Thoracic aorta (tissue), 2 donors: Measurements from ENCODE around the gene ZNF92. TPM values are rescaled to one million over a fixed set of nuclear protein-coding genes. Genes with fewer than 3 reads are reported as not detected.
"Not testable (repeated sequence)": the region's sequence is repeated elsewhere in the genome, so short reads cannot be mapped to it uniquely, and the experiment has no call there.

Experiments used
- ATAC-seq: fragments of 150-250 bp; one replicate; pipeline ENCODE4 v1.8.0; 2017; ENCODE audit warnings: low read depth; ENCODE audit not compliant: insufficient number of reproducible peaks, low FRiP score
- DNase-seq: peaks from one replicate; pipeline ENCODE4 v3.0.0-alpha.2; 2020; ENCODE audit warnings: low spot score
- H3K27ac ChIP-seq, 2 donors: fragments of 200-600 bp; sonication (generic); 1 replicate in 1 of 2; 2 replicates in 1 of 2; pipeline ENCODE4 v1.5.1; 2016; ENCODE audit warnings: mild to moderate bottlenecking in 2 of 2, moderate library complexity in 2 of 2
- H3K27me3 ChIP-seq: fragments of 200-600 bp; sonication (generic); replicated peaks from 2 replicates; pipeline ENCODE4 v1.6.0; 2016; ENCODE audit warnings: mild to moderate bottlenecking; ENCODE audit not compliant: insufficient read depth
- H3K36me3 ChIP-seq: fragments of 200-600 bp; sonication (generic); one replicate; pipeline ENCODE4 v1.5.1; 2016
- H3K4me1 ChIP-seq, 2 donors: fragments of 200-600 bp; sonication (generic); 1 replicate in 1 of 2; 2 replicates in 1 of 2; pipeline versions ENCODE4 v1.5.1 to v1.6.0; 2016; ENCODE audit warnings: low read depth in 2 of 2, mild to moderate bottlenecking in 1 of 2; ENCODE audit not compliant: control insufficient read depth in 1 of 2
- H3K4me3 ChIP-seq: fragments of 200-600 bp; sonication (generic); 2 replicates; pipeline ENCODE4 v1.5.1; 2016; ENCODE audit warnings: mild to moderate bottlenecking
- H3K9me3 ChIP-seq: fragments of 200-600 bp; sonication (generic); 2 replicates; pipeline ENCODE4 v1.5.1; 2016
- total RNA-seq, 2 donors: library from RNA; depleted of rRNA; stranded (reverse); fragments of >200 nt; gene quantifications; one replicate each; pipeline versions ENCODE4 v1.1.0 to v1.2.3, GENCODE V29; 2016
- TF ChIP-seq, protein P1 (sequence below): fragments of 200-600 bp; sonication (generic); IDR thresholded peaks from one replicate; pipeline ENCODE4 v1.5.1; 2019; ENCODE audit warnings: antibody characterized with exemption

Gene ZNF92
- total RNA-seq, 2 donors from 2014 or later, result 3.1 to 4.1 TPM

DNA sequence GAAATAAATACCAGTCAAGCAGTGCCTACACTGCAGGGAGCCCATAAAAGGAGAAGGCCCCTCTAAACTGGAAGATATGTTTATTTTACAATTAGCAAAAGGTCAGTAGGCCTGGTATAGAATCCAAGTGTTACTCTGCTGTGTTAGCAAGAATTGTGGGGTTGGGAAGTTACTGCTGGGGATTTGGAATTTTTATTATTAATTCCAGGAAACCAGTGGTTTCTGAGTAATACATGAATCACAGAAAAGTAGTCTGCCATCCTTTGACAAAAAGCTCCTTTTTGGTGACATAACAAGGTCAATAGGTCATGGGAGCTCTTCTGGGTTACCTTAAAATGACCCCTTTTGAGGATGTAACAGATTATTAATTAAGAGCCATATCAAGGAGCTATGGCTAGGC is 67.4 kb downstream of the ZNF92 start:
- ATAC-seq (no peak), DNase-seq (no peak)
- TF ChIP-seq, protein P1, sequence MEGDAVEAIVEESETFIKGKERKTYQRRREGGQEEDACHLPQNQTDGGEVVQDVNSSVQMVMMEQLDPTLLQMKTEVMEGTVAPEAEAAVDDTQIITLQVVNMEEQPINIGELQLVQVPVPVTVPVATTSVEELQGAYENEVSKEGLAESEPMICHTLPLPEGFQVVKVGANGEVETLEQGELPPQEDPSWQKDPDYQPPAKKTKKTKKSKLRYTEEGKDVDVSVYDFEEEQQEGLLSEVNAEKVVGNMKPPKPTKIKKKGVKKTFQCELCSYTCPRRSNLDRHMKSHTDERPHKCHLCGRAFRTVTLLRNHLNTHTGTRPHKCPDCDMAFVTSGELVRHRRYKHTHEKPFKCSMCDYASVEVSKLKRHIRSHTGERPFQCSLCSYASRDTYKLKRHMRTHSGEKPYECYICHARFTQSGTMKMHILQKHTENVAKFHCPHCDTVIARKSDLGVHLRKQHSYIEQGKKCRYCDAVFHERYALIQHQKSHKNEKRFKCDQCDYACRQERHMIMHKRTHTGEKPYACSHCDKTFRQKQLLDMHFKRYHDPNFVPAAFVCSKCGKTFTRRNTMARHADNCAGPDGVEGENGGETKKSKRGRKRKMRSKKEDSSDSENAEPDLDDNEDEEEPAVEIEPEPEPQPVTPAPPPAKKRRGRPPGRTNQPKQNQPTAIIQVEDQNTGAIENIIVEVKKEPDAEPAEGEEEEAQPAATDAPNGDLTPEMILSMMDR, result no peak
- Histone ChIP-seq H3K27ac (no peak overlapping the region), H3K27me3 (no peaks in the 10 kb centered on the region), H3K36me3 (no peaks in the 10 kb centered on the region), H3K4me3 (no peak overlapping the region), H3K4me1 (no peaks in the 10 kb centered on the region), H3K9me3 (no peaks in the 10 kb centered on the region)

DNA sequence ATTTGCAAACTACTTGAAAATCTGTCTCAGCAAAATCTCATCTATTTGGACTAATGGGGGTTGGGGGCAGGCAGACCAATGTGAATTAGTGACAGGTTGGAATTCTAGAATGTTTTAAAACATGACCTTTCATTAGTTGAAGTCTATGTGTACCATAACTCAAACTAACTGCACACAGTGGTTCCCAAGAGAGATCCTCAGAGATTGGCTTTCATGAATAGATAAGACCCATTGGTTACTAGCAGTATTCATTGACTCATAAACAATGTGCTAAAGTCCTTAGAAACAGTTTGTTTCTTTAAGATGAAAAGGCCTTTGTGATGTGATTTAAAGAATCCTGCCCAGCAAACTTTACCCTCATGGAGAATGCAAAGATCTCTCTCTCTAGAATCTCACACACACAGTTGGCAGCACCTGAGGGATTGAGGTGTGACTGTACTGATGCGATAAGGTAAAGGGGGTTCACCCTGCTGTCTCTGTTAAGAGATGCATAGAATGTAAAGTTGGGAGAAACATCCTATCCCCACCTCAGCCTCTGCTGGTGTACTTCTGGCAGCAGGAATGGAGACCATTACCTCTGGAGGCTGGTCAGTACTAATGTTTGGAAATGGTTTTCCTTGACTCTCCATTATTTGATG is 70.7 kb downstream of the ZNF92 start:
- no peak for DNase-seq

DNA sequence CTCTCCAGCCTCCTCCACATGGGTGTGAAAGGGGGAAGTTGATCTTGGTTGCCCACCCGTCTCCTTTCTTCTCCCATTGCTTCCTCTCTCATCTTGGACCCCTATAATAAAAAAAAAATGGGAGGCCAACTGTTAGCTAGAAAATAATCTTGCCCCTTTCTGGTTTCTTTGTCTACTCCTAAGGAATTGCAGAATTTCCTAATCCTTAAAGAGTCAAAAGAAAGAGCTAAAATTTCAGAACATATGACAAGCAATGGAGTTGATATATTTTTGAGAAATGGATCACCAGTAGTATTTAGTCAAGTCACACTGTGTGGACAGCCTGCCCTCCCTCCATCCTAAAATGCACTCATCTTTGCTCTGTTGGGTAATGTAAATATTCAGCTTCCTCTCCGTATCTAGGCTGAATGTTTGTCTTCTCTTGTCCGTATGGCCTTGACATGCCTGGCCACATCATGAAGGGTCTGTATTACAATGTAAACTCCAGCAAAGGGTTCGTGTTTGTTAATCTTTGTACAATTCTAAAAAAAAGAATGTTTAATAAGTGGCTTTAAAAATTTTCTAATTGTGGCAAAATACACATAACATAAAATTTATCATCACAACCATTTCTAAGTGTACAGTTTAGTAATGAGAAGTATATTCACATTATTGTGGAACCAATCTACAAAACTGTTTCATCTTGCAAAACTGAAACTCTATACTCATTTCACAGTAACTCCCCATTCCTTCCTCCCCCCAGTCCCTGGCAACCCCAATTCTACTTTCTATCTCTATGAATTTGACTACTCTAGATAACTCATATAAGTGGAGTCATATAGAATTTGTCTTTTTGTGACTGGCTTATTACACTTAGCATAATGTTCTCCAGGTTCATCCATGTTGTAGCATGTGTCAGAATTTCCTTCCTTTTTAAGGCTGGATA is 71.5 kb downstream of the ZNF92 start:
- Histone ChIP-seq H3K36me3 (no peaks in the 10 kb centered on the region), H3K4me1 (no peaks in the 10 kb centered on the region), H3K27ac (no peak overlapping the region), H3K9me3 (no peaks in the 10 kb centered on the region), H3K27me3 (no peaks in the 10 kb centered on the region), H3K4me3 (no peak overlapping the region)
- DNase-seq, result no peak
- ATAC-seq, result no peak
- TF ChIP-seq, protein P1, result no peak

More for the DNA sequence above, 70.7 kb downstream of the ZNF92 start:
- H3K27me3 ChIP-seq, result no peaks in the 10 kb centered on the region
- ATAC-seq, result no peak
- no peaks in the 10 kb centered on the region for H3K4me1 ChIP-seq
- H3K36me3 ChIP-seq, result no peaks in the 10 kb centered on the region
- H3K9me3 ChIP-seq, result no peaks in the 10 kb centered on the region
- no peak overlapping the region for H3K4me3 ChIP-seq
- H3K27ac ChIP-seq, result no peak overlapping the region
- TF ChIP-seq, protein P1, result no peak

DNA sequence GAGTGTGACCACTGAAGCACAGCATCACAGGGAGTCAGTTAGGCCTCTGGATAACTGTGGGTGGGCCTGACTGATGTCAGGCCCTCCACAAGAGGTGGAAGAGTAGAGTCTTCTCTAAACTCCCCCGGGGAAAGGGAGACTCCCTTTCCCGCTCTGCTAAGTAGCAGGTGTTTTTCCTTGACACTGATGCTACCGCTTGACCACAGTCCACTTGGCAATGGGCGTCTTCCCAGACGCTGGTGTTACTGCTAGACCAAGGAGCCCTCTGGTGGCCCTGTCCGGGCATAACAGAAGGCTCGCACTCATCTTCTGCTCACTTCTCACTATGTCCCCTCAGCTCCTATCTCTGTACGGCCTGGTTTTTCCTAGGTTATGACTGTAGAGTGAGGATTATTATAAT is 73.4 kb downstream of the ZNF92 start:
- ATAC-seq, H3K27me3 ChIP-seq, H3K9me3 ChIP-seq, H3K27ac ChIP-seq, H3K4me1 ChIP-seq, H3K4me3 ChIP-seq, DNase-seq, H3K36me3 ChIP-seq: not testable (repeated sequence)

DNA sequence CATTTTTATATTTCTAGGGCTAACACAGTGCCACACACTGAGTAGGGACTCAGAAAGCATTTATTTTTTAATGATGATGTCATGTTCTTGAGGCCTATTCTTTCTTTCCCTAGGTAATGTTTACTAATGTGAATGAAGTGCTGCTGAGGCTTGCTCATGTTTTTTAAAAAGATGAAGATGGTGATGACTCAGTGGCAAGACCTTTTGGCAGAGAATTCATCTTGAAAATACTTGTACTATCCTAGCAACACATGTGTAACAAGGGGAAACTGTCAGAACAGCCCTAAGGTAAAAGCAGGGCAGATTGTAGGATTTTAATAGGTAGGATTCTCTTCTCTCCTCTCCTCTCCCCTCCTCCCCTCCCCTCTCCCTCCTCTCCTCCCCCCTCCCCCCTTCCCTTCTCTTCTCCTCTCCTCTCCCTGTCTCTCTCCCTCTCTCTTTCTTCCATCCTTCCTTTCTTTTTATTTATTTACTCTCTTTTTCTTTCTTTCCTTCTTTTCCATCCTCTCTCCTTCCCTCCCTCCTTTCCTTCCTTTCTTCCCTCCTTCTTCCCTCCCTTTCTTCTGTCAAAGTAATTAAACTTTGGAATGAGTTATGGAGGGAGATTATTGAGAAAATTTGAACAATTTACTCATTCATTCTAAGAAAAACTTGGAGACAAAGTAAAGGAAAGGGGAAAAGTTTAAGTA is 75.3 kb downstream of the ZNF92 start:
- Histone ChIP-seq H3K36me3 (no peaks in the 10 kb centered on the region), H3K27me3 (no peaks in the 10 kb centered on the region), H3K9me3 (no peaks in the 10 kb centered on the region), H3K27ac (no peak overlapping the region), H3K4me1 (no peaks in the 10 kb centered on the region), H3K4me3 (no peak overlapping the region)
- DNase-seq, result no peak
- ATAC-seq, result no peak
- TF ChIP-seq, protein P1, result no peak
